Measurements from ENCODE around the gene POTEI. TPM values are rescaled to one million over a fixed set of nuclear protein-coding genes. Genes with fewer than 3 reads are reported as not detected.
"Not testable (repeated sequence)": the region's sequence is repeated elsewhere in the genome, so short reads cannot be mapped to it uniquely, and the experiment has no call there.

POTEI gene
- polyA plus RNA-seq, 3 donors: not detected

DNA sequence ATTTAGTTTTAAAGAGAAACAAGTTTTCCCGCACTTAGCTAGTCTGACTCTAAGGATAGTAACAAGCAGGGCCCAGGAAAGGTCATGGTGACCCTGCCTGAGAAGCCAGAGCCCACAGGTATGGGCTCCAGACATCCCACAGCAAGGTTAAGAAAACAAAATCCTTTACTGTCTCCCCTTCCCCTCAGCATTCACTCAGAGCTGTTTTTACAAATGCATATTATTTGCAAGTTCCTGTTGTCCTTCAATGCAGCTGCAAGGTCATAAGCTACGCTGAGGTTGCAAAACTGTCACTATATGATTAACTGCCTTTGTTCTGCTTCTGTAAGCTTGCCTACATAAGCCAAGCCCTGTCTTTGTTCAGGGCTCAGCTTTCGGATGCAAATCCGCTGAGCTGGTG lies 18.1 kb downstream of the POTEI start:
- H3K27ac Mint-ChIP-seq; H3K4me3 Mint-ChIP-seq; H3K9me3 Mint-ChIP-seq; H3K36me3 ChIP-seq (replicated peaks in 1 of 2; ENCODE audit: control insufficient read depth in 1 of 2, insufficient read depth in 2 of 2, low read length in 2 of 2); H3K9ac ChIP-seq (ENCODE audit: insufficient read depth, low read length, poor library complexity, severe bottlenecking); H2AFZ ChIP-seq (ENCODE audit: insufficient read depth, low read depth, low read length, poor library complexity, severe bottlenecking); intact Hi-C loops (cut with micrococcal nuclease); H3K27me3 ChIP-seq (ENCODE audit: control insufficient read depth in 2 of 2, insufficient read depth in 2 of 2, low read length in 2 of 2); H3K36me3 Mint-ChIP-seq; DNase-seq; H3K4me3 ChIP-seq (replicated peaks in 1 of 3; ENCODE audit: low read depth in 2 of 3, low read length in 3 of 3); H3K4me2 ChIP-seq (replicated peaks; ENCODE audit: extremely low read depth, low read length, poor library complexity, severe bottlenecking); H3K27ac ChIP-seq (ENCODE audit: low read depth in 1 of 2, low read length in 2 of 2); H3K9me3 ChIP-seq (replicated peaks in 1 of 2; ENCODE audit: control insufficient read depth in 1 of 2, insufficient read depth in 1 of 2, low read length in 2 of 2); H3K27me3 Mint-ChIP-seq (ENCODE audit: low read depth in 3 of 3); H4K20me1 ChIP-seq (ENCODE audit: insufficient read depth, low read length); H3K4me1 Mint-ChIP-seq; H3K4me1 ChIP-seq (ENCODE audit: control insufficient read depth in 1 of 2, insufficient read depth in 2 of 2, low read length in 2 of 2); H3K79me2 ChIP-seq (ENCODE audit: insufficient read depth, low read length): not testable (repeated sequence)
- WGBS (ENCODE audit: insufficient coverage): no CpG with 5 or more reads among the region's 4 CpGs

DNA sequence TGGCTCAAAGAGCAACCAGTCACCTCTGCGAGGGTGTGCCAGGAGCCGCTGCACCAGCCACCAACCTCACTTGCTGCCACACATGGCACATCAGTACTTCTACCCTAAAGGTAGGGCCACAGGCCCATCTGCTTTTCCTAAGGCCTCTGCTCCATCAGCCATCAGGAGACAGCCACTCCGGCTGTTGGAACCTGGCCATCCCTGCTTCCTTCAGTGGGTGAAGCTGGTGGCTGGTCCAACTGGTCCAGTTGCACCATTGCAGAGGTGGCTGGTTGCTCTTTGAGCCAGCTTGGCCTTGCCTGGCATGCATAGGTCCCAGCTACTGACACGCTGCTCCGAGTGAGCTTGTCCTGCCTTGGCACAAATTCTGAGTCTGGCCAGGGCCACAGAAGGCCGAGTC lies 53.7 kb downstream of the POTEI start:
- H3K9me3 ChIP-seq (replicated peaks in 1 of 2; ENCODE audit: control insufficient read depth in 1 of 2, insufficient read depth in 1 of 2, low read length in 2 of 2); H3K27ac ChIP-seq (ENCODE audit: low read depth in 1 of 2, low read length in 2 of 2); H3K36me3 ChIP-seq (replicated peaks in 1 of 2; ENCODE audit: control insufficient read depth in 1 of 2, insufficient read depth in 2 of 2, low read length in 2 of 2); H2AFZ ChIP-seq (ENCODE audit: insufficient read depth, low read depth, low read length, poor library complexity, severe bottlenecking); H3K9ac ChIP-seq (ENCODE audit: insufficient read depth, low read length, poor library complexity, severe bottlenecking); H3K27me3 Mint-ChIP-seq (ENCODE audit: low read depth in 3 of 3); H3K4me3 ChIP-seq (replicated peaks in 1 of 3; ENCODE audit: low read depth in 2 of 3, low read length in 3 of 3); H4K20me1 ChIP-seq (ENCODE audit: insufficient read depth, low read length); H3K36me3 Mint-ChIP-seq; intact Hi-C loops (cut with micrococcal nuclease); H3K4me2 ChIP-seq (replicated peaks; ENCODE audit: extremely low read depth, low read length, poor library complexity, severe bottlenecking); H3K27ac Mint-ChIP-seq; H3K4me1 Mint-ChIP-seq; H3K79me2 ChIP-seq (ENCODE audit: insufficient read depth, low read length); H3K4me1 ChIP-seq (ENCODE audit: control insufficient read depth in 1 of 2, insufficient read depth in 2 of 2, low read length in 2 of 2); H3K4me3 Mint-ChIP-seq; H3K27me3 ChIP-seq (ENCODE audit: control insufficient read depth in 2 of 2, insufficient read depth in 2 of 2, low read length in 2 of 2): not testable (repeated sequence)
- 100% methylated on average over 1 of the region's 6 CpGs for WGBS (ENCODE audit: insufficient coverage)
- peaks cover 0 to 13% (median 2%) of the 10 kb centered on the region in 7 donors for H3K9me3 Mint-ChIP-seq
- DNase-seq: peak in 1 of 3 donors; percentile 1

DNA sequence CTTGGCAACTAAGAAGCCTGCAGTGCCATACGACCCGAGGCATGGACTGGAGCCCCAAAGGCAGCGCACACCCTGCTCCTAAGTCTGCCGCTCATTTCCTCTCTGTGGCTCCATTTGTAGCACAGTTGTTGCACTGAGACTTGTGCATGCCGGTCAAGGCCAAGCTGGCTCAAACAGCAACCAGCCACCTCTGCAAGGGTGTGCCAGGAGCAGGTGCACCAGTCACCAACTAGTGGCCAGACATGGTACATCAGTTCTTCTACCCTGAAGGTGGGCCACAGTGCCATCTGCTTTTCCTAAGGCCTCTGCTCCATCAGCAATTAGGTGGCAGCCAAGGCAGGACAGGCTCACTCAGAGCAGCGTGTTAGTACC lies 54.4 kb downstream of the POTEI start:
- H3K4me1 ChIP-seq (ENCODE audit: control insufficient read depth in 1 of 2, insufficient read depth in 2 of 2, low read length in 2 of 2); H3K27me3 ChIP-seq (ENCODE audit: control insufficient read depth in 2 of 2, insufficient read depth in 2 of 2, low read length in 2 of 2); H3K36me3 Mint-ChIP-seq; H3K27me3 Mint-ChIP-seq (ENCODE audit: low read depth in 3 of 3); H3K27ac Mint-ChIP-seq; H3K9me3 ChIP-seq (replicated peaks in 1 of 2; ENCODE audit: control insufficient read depth in 1 of 2, insufficient read depth in 1 of 2, low read length in 2 of 2); H4K20me1 ChIP-seq (ENCODE audit: insufficient read depth, low read length); H3K4me3 Mint-ChIP-seq; H3K27ac ChIP-seq (ENCODE audit: low read depth in 1 of 2, low read length in 2 of 2); H3K36me3 ChIP-seq (replicated peaks in 1 of 2; ENCODE audit: control insufficient read depth in 1 of 2, insufficient read depth in 2 of 2, low read length in 2 of 2); H3K4me2 ChIP-seq (replicated peaks; ENCODE audit: extremely low read depth, low read length, poor library complexity, severe bottlenecking); H2AFZ ChIP-seq (ENCODE audit: insufficient read depth, low read depth, low read length, poor library complexity, severe bottlenecking); H3K79me2 ChIP-seq (ENCODE audit: insufficient read depth, low read length); H3K4me3 ChIP-seq (replicated peaks in 1 of 3; ENCODE audit: low read depth in 2 of 3, low read length in 3 of 3); intact Hi-C loops (cut with micrococcal nuclease); H3K4me1 Mint-ChIP-seq; H3K9ac ChIP-seq (ENCODE audit: insufficient read depth, low read length, poor library complexity, severe bottlenecking): not testable (repeated sequence)
- WGBS (ENCODE audit: insufficient coverage): 98% methylated on average over 4 of the region's 6 CpGs
- peak in 1 of 3 donors; percentile 0 for DNase-seq
- H3K9me3 Mint-ChIP-seq: peaks cover 0 to 13% (median 2%) of the 10 kb centered on the region in 7 donors

DNA sequence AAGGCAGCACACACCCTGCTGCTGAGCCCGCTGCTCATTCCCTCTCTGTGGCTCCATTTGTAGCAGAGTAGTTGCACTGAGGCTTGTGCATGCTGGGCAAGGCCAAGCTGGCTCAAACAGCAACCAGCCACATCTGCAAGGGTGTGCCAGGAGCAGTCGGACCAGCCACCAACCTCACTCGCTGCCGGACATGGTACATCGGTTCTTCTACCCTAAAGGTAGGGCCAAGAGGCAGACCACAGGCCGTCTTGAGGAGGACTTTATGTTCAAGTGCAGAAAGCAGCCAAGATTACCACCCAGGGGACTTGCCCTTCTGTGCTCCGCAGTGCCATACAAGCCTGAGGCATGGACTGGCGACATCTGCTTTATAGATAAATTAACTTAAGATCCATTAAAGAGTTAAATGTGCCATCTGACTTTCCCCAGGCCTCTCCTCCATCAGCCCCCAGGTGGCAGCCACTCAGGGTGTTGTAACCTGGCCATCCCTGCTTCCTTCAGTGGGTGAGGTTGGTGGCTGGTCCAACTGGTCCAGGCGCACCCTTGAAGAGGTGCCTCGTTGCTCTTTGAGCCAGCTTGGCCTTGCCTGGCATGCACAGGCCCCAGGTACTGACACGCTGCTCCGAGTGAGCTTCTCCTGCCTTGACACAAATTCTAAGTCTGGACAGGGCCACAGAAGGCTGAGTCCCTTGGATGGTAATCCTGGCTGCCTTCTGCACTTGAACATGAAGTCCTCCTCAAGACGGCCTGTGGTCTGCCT lies 55.0 kb downstream of the POTEI start:
- H3K27ac Mint-ChIP-seq; H3K36me3 ChIP-seq (replicated peaks in 1 of 2; ENCODE audit: control insufficient read depth in 1 of 2, insufficient read depth in 2 of 2, low read length in 2 of 2); H3K4me3 ChIP-seq (replicated peaks in 1 of 3; ENCODE audit: low read depth in 2 of 3, low read length in 3 of 3); H4K20me1 ChIP-seq (ENCODE audit: insufficient read depth, low read length); intact Hi-C loops (cut with micrococcal nuclease); H2AFZ ChIP-seq (ENCODE audit: insufficient read depth, low read depth, low read length, poor library complexity, severe bottlenecking); H3K79me2 ChIP-seq (ENCODE audit: insufficient read depth, low read length); H3K27me3 ChIP-seq (ENCODE audit: control insufficient read depth in 2 of 2, insufficient read depth in 2 of 2, low read length in 2 of 2); H3K9me3 ChIP-seq (replicated peaks in 1 of 2; ENCODE audit: control insufficient read depth in 1 of 2, insufficient read depth in 1 of 2, low read length in 2 of 2); H3K4me2 ChIP-seq (replicated peaks; ENCODE audit: extremely low read depth, low read length, poor library complexity, severe bottlenecking); H3K4me3 Mint-ChIP-seq; H3K27me3 Mint-ChIP-seq (ENCODE audit: low read depth in 3 of 3); H3K27ac ChIP-seq (ENCODE audit: low read depth in 1 of 2, low read length in 2 of 2); H3K4me1 ChIP-seq (ENCODE audit: control insufficient read depth in 1 of 2, insufficient read depth in 2 of 2, low read length in 2 of 2); H3K36me3 Mint-ChIP-seq; H3K9ac ChIP-seq (ENCODE audit: insufficient read depth, low read length, poor library complexity, severe bottlenecking); H3K4me1 Mint-ChIP-seq: not testable (repeated sequence)
- DNase-seq: peak in 1 of 3 donors; percentile 0
- WGBS (ENCODE audit: insufficient coverage): 93% methylated on average over 5 of the region's 13 CpGs
- H3K9me3 Mint-ChIP-seq: peaks cover 0 to 13% (median 2%) of the 10 kb centered on the region in 7 donors
